Activated CD8-positive, alpha-beta memory T cell treated with anti-CD3 and anti-CD28 coated beads for 1 hour (primary cell): Measurements from ENCODE around the gene LAMA4.

ENCODE experiments used
- DNase-seq, 2 donors: peaks; one replicate each; pipeline ENCODE4 v3.0.0-alpha.2; 2020; ENCODE audit warnings: low read depth in 1 of 2; ENCODE audit errors: extremely low read depth in 1 of 2

LAMA4 gene

GRCh38 chr6:112245511-112246203 is 8.7 kb downstream of the LAMA4 start:
- DNase-seq, result no peak

- no peak for DNase-seq
Observed at GRCh38 chr6:112243861-112244827, 10.2 kb downstream of the LAMA4 start.

- DNase-seq, result no peak
Observed at GRCh38 chr6:112241820-112242429, 12.4 kb downstream of the LAMA4 start.

GRCh38 chr6:112237595-112237994 is 16.8 kb downstream of the LAMA4 start:
- no peak for DNase-seq

- no peak for DNase-seq
Observed at GRCh38 chr6:112237066-112237465, 17.3 kb downstream of the LAMA4 start.

- DNase-seq, result no peak
Observed at GRCh38 chr6:112235956-112236355, 18.4 kb downstream of the LAMA4 start.

GRCh38 chr6:112234601-112235000 is 19.8 kb downstream of the LAMA4 start:
- no peak for DNase-seq

- DNase-seq, result no peak
Observed at GRCh38 chr6:112233847-112234246, 20.5 kb downstream of the LAMA4 start.

GRCh38 chr6:112232845-112233256 is 21.5 kb downstream of the LAMA4 start:
- DNase-seq, result no peak

GRCh38 chr6:112231594-112232060 is 22.7 kb downstream of the LAMA4 start:
- DNase-seq, result no peak

GRCh38 chr6:112231164-112231563 is 23.2 kb downstream of the LAMA4 start:
- DNase-seq, result no peak

- DNase-seq, result no peak
Observed at GRCh38 chr6:112228480-112229332, 25.7 kb downstream of the LAMA4 start.

GRCh38 chr6:112227992-112228391 is 26.4 kb downstream of the LAMA4 start:
- DNase-seq, result no peak

GRCh38 chr6:112227411-112227810 is 27.0 kb downstream of the LAMA4 start:
- DNase-seq, result no peak

- no peak for DNase-seq
Observed at GRCh38 chr6:112225691-112226090, 28.7 kb downstream of the LAMA4 start.

- DNase-seq, result no peak
Observed at GRCh38 chr6:112224088-112224487, 30.3 kb downstream of the LAMA4 start.

- no peak for DNase-seq
Observed at GRCh38 chr6:112223070-112223861, 31.1 kb downstream of the LAMA4 start.

- no peak for DNase-seq
Observed at GRCh38 chr6:112221981-112222852, 32.1 kb downstream of the LAMA4 start.

- DNase-seq, result no peak
Observed at GRCh38 chr6:112221561-112221960, 32.8 kb downstream of the LAMA4 start.
